ENCODE results near the gene ARRB1.
A peak's percentile ranks its signal among the peaks of the same experiment; 100 is the strongest.

Gene ARRB1

DNA sequence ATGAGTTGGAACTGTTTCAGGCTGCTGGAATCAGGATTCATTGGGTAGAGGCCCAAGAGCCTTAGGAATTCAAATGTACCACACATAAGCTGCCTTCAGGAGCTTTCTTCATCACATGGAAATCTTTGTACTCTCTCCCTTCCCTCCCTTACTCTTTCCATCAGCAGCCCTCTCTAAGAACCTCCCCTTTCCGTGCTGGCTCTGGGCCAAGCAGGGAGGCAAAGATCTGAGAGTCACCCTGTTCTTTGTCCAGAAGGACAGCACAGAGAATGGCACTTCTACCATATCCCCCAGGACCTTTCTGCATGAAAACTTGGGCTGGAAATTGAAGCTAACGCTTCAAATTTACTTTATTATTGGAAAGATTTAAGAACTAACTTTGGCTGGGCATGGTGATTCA, 131.6 kb downstream of the ARRB1 start:
- DNase-seq = no peak

DNA sequence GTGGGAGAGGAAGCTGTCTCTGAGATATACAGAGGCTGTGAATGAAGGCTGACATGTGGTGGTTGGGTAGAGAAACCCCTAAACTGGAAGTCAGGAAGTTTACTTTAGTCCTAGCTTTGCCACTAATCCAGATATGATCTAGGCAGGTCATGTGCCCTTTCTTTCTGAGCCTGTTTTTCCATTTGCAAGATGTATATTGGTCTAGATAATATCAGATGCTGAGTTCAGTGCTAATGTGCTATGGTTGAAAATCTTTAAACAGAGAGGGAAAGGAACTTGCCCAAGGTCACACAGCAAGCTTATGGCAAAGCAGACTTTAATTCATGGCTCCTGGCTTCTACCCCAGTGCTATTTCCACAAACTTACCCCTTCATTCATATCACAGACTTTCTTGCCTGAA, 136.6 kb downstream of the ARRB1 start:
- no peak for DNase-seq

DNA sequence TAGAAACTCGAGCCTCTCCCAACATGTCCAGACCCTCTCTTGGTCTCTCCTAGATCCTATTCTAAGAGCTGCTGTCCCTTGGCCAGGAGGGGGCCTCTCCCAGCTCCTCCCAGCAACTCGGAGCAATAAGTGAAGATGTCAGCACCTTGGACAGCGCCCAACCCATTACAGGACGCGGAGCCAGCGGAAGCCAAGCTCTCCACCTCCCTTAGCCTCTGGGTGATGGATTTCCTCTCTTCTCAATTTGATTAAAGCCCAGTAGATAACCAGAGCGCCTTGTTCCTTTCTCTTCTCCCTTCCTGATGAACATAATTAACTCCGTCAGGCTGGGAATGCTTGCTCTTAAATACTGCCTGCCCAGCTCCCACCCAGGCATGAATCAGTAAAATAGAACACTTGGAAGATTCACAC, 137.0 kb downstream of the ARRB1 start:
- peak; percentile 74 to 83 for DNase-seq

Measured in stimulated activated CD4-positive, alpha-beta T cell treated with anti-CD3 and anti-CD28 coated beads, Interleukin-2, amount 100 ng/mL, for 48 hours (primary cell).